Fibroblast of skin of right biceps (primary cell): Measurements from ENCODE around the gene DEPDC4.

Source experiments
- DNase-seq: peaks from one replicate; pipeline ENCODE4 v3.0.0-alpha.2; 2013

Gene DEPDC4

GRCh38 chr12:100213016-100213891 is 53.6 kb downstream of the DEPDC4 start:
- DNase-seq: no peak

GRCh38 chr12:100211698-100212097 is 55.2 kb downstream of the DEPDC4 start:
- DNase-seq: no peak

GRCh38 chr12:100208834-100209233 is 58.0 kb downstream of the DEPDC4 start:
- no peak for DNase-seq

GRCh38 chr12:100207311-100207710 is 59.6 kb downstream of the DEPDC4 start:
- DNase-seq: no peak

DNA sequence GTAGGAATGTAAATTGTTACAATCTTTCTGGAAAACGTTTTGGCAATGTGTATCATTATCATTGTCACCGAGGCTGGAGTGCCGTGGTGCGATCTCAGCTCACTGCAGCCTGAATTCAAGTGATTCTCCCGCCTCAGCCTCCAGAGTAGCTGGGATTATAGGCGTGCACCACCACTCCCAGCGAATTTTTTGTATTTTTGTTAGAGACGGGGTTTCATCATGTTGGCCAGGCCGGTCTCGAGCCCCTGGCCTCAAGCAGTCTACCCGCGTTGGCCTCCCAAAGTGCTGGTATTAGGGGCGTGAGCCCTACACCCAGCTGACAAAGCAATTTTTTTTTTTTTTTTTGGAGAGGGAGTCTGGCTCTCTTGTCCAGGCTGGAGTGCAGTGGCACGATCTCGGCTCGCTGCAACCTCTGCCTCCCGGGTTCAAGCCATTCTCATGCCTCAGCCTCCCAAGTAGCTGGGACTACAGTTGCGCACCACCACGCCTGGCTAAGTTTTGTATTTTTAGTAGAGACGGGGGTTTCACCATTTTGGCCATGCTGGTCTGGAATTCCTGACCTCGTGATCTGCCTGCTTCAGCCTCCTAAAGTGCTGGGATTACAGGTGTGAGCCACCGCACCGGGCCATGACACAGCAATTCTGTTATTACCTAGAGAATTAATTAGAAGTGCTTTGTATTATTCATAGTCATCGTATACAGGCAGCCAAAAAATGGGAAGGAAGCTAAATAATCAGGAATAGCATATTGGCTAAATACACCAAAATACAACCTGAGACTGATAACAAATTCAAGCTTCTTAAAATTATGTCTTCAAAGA is 65.1 kb downstream of the DEPDC4 start:
- no peak for DNase-seq

- DNase-seq: peak; percentile 95
These were observed 66.3 kb downstream of the DEPDC4 start, which contains the start of gene ACTR6 for GRCh38 chr12:100200463-100201181. TSS of gene ACTR6 (plus strand) at chr12:100200815. CDS start at chr12:100200852, 37 bp downstream.

GRCh38 chr12:100199347-100200149 is 67.3 kb downstream of the DEPDC4 start:
- DNase-seq: peak; percentile 22

GRCh38 chr12:100199023-100199346 is 67.9 kb downstream of the DEPDC4 start:
- DNase-seq: no peak

DNA sequence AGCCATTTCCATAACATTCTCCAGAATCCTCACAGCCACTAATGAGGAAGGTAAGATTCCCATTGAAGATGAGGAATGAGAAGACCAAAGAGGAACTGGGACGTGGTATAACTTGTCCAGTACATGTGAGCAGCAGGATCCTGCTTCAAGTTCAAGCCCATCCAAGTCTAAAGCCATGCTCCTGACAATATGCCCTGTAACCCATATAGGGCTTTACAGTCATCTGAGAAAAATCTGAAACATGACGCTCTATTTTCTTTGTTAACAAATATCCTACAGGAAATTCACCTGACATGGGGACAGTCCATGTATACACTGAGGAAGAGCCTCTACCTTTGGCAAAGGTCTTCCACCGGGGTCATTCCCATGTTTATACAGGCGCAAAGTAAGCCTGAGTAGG is 69.4 kb downstream of the DEPDC4 start:
- no peak for DNase-seq

GRCh38 chr12:100193085-100193484 is 73.8 kb downstream of the DEPDC4 start:
- DNase-seq: no peak
